HG03066 (cell line): ENCODE measurements around the gene H2BK1.

ENCODE experiments used
- ATAC-seq: cut with Tn5 transposase; IDR thresholded peaks from one replicate; pipeline ENCODE4 v1.9.1; 2021; ENCODE audit warnings: low read depth; ENCODE audit not compliant: unreplicated experiment

Gene H2BK1

DNA sequence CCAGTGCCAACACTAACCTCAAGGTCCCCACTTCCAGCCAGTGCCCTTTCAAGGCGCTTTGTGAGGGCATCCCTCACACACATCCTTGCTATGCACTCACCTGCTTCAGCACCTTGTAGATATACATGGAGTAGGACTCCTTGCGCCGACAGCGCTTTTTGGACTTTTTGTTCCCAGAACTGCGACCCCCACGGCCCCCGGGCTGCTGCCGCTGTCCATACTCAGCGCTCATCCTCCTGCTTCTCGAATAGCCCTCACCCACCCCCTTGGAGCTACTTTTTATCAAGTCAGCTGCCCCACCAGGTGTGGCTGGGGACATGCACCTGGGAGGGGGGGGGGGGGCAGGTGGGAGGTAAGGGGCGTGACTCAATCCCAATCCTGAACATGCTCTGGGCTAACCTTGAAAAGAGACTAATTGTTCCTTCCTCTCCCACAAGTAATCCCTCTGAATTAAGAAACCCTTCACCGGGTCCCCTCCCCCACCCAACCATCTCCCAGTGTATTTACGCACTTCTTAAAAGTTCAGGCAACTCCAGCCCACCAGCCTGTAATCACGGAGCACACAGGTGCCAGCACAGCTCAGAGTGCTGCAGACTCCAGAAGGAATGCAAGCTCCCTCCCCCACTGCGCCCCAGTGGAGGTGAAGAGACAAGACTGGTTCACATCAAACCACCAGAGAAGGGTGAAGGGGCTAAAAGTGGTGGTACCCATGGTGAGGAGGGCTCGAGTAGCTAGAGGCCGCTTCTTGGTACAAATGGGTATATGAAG lies at the start of gene H2BK1:
Gene H2BK1 (minus strand): TSS at position 402 of the 768 bp plus-strand sequence. CDS start 170 bp downstream, at position 232.
- no peak for ATAC-seq

GRCh38 chr7:151257990-151258389 lies 47.7 kb upstream of the H2BK1 start:
- ATAC-seq, result no peak

- ATAC-seq, result no peak
Observed at GRCh38 chr7:151256410-151257045, 46.2 kb upstream of the H2BK1 start.

GRCh38 chr7:151255390-151255789 lies 45.1 kb upstream of the H2BK1 start:
- ATAC-seq, result no peak

DNA sequence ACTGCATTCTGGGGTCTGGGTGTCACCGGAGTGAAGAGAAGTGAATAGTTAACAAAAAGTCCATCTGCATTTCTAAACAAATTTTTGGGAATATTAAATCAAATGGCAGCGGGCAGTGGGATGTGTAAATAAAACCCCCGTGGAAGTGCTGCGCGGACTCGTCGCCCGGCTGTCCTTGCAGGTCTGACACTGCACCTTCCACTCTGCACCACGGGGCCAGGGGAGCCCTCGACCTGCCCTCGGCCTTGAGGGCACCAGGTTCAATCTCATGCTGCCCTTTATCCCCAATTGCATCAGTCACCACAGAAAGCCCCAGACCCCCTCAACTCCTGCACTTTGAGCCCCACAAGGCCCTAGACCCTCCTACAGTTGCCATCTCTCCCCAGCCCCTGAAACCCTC lies 44.6 kb upstream of the H2BK1 start:
- ATAC-seq, result no peak

GRCh38 chr7:151254316-151254715 lies 44.0 kb upstream of the H2BK1 start:
- no peak for ATAC-seq

GRCh38 chr7:151252961-151253711 lies 42.8 kb upstream of the H2BK1 start:
- ATAC-seq, result no peak

GRCh38 chr7:151252561-151252835 lies 42.2 kb upstream of the H2BK1 start:
- ATAC-seq, result no peak

DNA sequence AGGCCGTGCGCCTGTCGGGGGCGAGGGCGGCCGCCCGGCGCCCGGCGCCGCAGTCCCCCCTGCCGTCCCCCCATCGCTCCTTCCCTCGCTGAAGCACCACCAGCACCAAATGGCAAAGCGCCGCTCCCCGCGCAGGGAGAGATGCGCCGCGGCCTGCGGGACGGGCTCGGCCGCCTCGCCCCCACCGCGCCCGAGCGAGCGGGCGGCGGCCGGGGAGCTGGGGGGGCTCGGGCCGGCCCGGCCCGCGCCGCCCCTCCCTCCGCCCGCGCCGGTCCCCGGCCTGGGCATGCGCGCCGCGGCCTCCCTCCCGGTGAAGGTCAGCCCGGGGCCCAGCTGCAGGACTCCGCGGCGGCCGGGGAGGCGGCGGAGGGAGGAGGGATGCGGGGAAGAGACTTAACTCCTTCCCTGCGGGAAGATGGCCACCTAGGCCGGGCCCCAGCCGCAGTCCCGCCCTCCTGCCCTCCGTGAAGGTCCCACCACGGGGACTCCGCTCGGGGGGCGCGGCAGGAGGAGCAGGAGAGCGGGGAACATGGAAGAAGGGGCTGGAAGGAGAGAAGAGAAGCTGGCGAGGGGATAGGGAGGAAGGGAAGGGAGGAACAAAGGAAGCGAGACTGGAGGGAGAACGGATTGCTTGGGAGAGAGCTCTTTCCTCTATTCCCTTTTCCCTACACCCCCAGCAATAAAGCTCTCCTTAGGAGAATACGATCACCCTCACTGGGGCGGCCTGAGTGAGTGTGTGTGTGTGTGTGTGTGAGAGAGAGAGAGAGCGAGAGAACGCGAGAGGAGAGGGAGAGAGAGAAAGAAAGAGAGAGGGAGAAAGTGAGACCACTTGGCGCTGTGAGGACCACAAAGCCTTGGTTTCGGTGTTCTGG lies 41.6 kb upstream of the H2BK1 start:
- no peak for ATAC-seq

- no peak for ATAC-seq
Observed at GRCh38 chr7:151251328-151251688, 41.0 kb upstream of the H2BK1 start.

DNA sequence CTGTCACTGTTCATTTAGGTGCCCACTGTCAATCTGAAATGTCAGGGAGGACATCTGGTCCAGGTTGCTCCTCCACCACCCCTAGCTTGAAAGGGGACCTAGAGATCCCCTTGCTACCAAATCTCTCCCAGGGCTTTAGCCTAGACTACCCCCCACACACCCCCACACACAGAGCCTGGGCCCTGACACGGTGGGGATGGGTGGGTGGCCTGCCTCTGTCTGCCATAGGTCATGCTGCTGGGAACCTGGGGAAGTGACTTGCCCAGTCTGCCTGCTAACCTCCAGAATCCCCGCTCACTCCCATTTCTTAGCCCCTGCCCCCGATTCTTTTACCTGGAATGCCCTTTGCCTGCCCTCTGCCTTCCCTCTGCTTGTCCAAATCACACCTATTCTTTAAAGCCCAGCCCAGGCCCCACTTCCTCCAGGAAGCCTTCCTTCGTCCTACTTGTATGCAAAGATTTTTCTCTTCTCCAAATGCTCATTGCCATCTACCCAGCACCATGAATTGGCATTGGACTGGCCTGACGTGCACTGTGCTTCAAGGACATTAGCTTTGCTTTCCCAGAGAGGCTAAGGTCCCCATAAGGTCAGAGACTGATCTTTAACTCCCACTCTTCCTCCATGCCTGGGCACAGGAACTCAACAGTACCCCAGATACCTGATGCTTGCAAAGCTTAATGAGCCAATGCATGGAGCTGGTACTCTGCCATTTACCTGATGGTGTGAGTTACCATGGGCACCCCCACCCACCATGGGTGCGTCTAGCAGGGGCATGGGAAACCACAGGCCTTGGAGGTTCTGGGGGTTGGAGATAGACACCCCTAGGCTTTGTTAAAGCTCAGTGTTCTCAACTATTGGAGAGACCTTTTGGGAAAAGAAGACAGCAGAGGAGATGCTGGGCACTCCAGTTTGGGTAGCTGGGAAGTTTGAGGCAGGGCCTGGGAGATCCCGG lies 40.2 kb upstream of the H2BK1 start:
- no peak for ATAC-seq

GRCh38 chr7:151249732-151250072 lies 39.4 kb upstream of the H2BK1 start:
- ATAC-seq, result no peak

GRCh38 chr7:151249034-151249731 lies 38.9 kb upstream of the H2BK1 start:
- ATAC-seq, result no peak

- ATAC-seq, result no peak
Observed at GRCh38 chr7:151248346-151249033, 38.2 kb upstream of the H2BK1 start, which contains the start of gene SMARCD3. SMARCD3 (minus strand) TSS chr7:151248694; CDS start chr7:151248562, 132 bp downstream.

- no peak for ATAC-seq
Observed at GRCh38 chr7:151247611-151248345, 37.5 kb upstream of the H2BK1 start.

DNA sequence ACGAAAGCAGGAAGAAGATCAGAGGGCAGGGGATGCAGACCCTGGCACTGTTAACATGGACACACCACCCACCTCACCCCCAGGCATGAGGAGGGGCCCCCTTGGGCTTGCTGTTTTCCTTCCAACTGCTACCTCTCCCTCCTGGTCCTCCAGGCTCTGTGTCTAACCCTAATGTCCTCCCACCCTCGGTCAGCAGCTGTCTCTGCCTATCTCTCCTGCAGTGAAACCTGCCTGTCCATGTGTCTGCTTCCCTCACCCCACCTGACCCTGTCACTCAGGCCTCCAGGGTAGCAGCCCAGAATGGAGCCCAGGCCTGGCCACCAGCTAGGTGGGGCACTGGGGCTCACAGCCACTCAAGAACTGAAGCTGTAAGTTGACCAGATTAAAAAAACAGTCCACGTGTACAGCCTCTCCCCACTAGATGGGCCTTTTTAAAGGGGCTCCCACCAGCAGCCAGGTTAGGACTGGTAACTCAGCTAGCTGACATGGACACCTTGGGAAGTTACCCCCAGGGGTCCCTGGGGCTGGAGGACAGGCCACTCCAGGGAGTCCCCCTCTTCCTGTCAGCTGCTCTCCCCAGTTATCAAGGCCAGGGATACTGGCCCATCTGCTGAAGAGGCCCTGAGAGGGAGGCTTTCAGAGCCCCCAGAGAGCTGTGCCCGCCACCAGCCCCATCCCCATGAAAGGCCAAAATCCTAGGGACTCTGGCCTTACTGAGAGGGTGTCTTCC lies 36.7 kb upstream of the H2BK1 start:
- no peak for ATAC-seq
